ENCODE measurements around the gene SAPCD2. TPM values are rescaled to one million over a fixed set of nuclear protein-coding genes. Genes with fewer than 3 reads are reported as not detected.

Gene SAPCD2
- total RNA-seq, 4 donors from 2014 or later: 8.2 to 13.6 (median 13.3) TPM

DNA sequence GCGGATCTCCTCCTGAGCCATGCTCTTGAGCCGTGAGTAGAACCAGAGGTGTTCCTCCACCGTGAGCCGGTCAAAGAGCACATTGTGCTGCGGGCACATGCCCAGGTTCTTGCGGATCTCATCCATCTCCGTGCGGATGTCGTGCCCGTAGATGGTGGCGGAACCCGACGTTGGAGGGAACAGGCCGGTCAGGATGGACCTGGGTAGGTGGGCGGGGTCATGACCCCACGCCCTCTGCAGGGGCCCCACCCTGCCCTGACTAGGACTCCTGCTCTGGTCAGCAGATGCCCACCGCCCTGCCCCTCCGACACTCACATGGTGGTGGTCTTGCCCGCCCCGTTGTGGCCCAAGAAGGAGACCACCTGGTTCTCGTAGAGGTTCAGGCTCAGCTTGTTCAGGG lies 54.4 kb downstream of the SAPCD2 start:
- DNase-seq (ENCODE audit: low spot score in 2 of 2): no peak
- 86% methylated on average over 2 of the region's 21 CpGs for WGBS
- H3K4me3 ChIP-seq: no peak overlapping the region
- peaks cover 75% of the 10 kb centered on the region for H3K36me3 ChIP-seq
- H3K9me3 ChIP-seq: no peaks in the 10 kb centered on the region
- H3K27ac ChIP-seq: no peak overlapping the region
- H3K4me1 ChIP-seq: no peaks in the 10 kb centered on the region
- no peaks in the 10 kb centered on the region for H3K27me3 ChIP-seq
- TF ChIP-seq EP300 (IDR thresholded peaks at IDR 0.05): no peak
- TF ChIP-seq POLR2AphosphoS5 (IDR thresholded peaks at IDR 0.05): no peak
- TF ChIP-seq POLR2A (IDR thresholded peaks at IDR 0.05): no peak
- TF ChIP-seq, protein P1, sequence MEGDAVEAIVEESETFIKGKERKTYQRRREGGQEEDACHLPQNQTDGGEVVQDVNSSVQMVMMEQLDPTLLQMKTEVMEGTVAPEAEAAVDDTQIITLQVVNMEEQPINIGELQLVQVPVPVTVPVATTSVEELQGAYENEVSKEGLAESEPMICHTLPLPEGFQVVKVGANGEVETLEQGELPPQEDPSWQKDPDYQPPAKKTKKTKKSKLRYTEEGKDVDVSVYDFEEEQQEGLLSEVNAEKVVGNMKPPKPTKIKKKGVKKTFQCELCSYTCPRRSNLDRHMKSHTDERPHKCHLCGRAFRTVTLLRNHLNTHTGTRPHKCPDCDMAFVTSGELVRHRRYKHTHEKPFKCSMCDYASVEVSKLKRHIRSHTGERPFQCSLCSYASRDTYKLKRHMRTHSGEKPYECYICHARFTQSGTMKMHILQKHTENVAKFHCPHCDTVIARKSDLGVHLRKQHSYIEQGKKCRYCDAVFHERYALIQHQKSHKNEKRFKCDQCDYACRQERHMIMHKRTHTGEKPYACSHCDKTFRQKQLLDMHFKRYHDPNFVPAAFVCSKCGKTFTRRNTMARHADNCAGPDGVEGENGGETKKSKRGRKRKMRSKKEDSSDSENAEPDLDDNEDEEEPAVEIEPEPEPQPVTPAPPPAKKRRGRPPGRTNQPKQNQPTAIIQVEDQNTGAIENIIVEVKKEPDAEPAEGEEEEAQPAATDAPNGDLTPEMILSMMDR (IDR thresholded peaks at IDR 0.05): no peak

DNA sequence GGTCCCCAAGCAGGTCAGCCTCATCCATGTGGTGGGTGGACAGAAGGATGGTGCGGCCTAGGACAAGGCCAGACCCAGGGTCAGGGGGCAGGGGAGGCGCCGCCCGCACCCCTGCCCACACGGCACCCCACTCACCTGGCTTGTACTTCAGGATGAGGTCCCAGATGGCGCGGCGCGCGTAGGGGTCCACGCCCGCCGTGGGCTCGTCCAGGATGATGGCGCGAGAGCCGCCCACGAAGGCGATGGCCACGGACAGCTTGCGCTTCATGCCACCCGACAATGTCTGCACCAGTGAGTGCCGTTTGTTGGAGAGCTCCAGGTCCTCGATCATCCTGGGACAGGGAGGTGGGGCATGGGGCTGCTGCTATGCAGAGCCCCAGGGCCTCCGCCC lies 54.8 kb downstream of the SAPCD2 start:
- peaks cover 75% of the 10 kb centered on the region for H3K36me3 ChIP-seq
- no peaks in the 10 kb centered on the region for H3K4me1 ChIP-seq
- 97% methylated on average over 14 of the region's 25 CpGs for WGBS
- H3K27ac ChIP-seq: no peak overlapping the region
- TF ChIP-seq, protein P1 (IDR thresholded peaks at IDR 0.05): no peak
- TF ChIP-seq POLR2AphosphoS5 (IDR thresholded peaks at IDR 0.05) (no peak), EP300 (IDR thresholded peaks at IDR 0.05) (no peak), POLR2A (IDR thresholded peaks at IDR 0.05) (no peak)
- no peaks in the 10 kb centered on the region for H3K27me3 ChIP-seq
- no peak overlapping the region for H3K4me3 ChIP-seq
- no peaks in the 10 kb centered on the region for H3K9me3 ChIP-seq
- DNase-seq (ENCODE audit: low spot score in 2 of 2): no peak

DNA sequence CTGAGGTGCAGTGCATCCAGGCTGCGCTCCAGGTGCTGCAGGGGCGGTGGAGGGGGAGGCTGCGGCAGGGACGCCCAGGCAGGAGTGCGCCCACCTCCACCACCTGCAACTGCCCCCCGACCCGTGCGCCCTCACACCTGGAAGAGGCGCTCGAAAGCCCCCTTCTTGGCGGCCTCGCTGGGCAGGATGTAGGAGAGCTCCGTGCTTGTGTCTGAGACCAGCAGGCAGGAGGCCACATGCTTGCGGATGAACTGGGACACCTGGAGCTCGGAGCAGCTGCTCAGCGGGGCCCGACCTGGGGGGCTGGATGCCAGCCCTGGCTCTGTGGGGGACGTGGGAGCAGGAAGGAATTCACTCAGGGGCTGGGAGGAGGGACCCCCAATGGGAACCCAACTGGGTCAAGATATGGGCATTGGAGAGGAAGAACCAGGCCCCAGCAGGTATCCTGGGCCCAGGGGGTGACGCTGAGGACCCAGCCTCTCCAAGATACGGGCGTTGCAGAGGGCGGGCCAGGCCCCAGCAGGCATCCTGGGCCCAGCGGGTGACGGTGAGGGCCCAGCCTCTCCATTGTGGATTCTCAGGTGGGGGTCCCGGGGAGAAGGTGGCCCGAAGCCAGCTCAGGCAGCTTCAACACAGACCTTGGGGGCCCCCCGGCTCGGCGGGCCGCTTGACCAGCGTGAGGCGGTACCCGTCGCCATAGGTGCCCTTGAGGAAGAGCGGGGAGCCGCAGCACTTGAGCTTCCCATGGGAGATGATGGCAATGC lies 55.4 kb downstream of the SAPCD2 start:
- no peaks in the 10 kb centered on the region for H3K4me1 ChIP-seq
- H3K36me3 ChIP-seq: peaks cover 77% of the 10 kb centered on the region
- no peak for DNase-seq (ENCODE audit: low spot score in 2 of 2)
- H3K27me3 ChIP-seq: no peaks in the 10 kb centered on the region
- WGBS: 92% methylated on average over 13 of the region's 36 CpGs
- no peak overlapping the region for H3K27ac ChIP-seq
- TF ChIP-seq POLR2AphosphoS5 (IDR thresholded peaks at IDR 0.05): no peak
- TF ChIP-seq, protein P1 (IDR thresholded peaks at IDR 0.05): no peak
- no peak for TF ChIP-seq POLR2A (IDR thresholded peaks at IDR 0.05)
- no peak for TF ChIP-seq EP300 (IDR thresholded peaks at IDR 0.05)
- no peak overlapping the region for H3K4me3 ChIP-seq
- no peaks in the 10 kb centered on the region for H3K9me3 ChIP-seq

- Histone ChIP-seq H3K27me3 (no peaks in the 10 kb centered on the region), H3K27ac (no peak overlapping the region), H3K4me3 (no peak overlapping the region), H3K36me3 (peaks cover 85% of the 10 kb centered on the region), H3K4me1 (no peaks in the 10 kb centered on the region), H3K9me3 (no peaks in the 10 kb centered on the region)
- no peak for DNase-seq (ENCODE audit: low spot score in 2 of 2)
- WGBS: 89% methylated on average over 16 of the region's 23 CpGs
- TF ChIP-seq POLR2AphosphoS5 (IDR thresholded peaks at IDR 0.05): no peak
- TF ChIP-seq, protein P1 (IDR thresholded peaks at IDR 0.05): no peak
- no peak for TF ChIP-seq POLR2A (IDR thresholded peaks at IDR 0.05)
- no peak for TF ChIP-seq EP300 (IDR thresholded peaks at IDR 0.05)
Observed at GRCh38 chr9:137014166-137014565, 56.2 kb downstream of the SAPCD2 start.

GRCh38 chr9:137013571-137013940 lies 56.8 kb downstream of the SAPCD2 start:
- Histone ChIP-seq H3K36me3 (peaks cover 85% of the 10 kb centered on the region), H3K4me3 (no peak overlapping the region), H3K4me1 (no peaks in the 10 kb centered on the region), H3K27me3 (no peaks in the 10 kb centered on the region), H3K27ac (no peak overlapping the region), H3K9me3 (no peaks in the 10 kb centered on the region)
- no peak for DNase-seq (ENCODE audit: low spot score in 2 of 2)
- TF ChIP-seq POLR2A (IDR thresholded peaks at IDR 0.05) (no peak), EP300 (IDR thresholded peaks at IDR 0.05) (no peak), POLR2AphosphoS5 (IDR thresholded peaks at IDR 0.05) (no peak)
- TF ChIP-seq, protein P1 (IDR thresholded peaks at IDR 0.05): no peak
- WGBS: 95% methylated on average over 15 of the region's 20 CpGs

All from suprapubic skin (tissue), 4 donors.